HCT116 (cell line): ENCODE measurements around the gene SPON1. TPM values are rescaled to one million over a fixed set of nuclear protein-coding genes. Genes with fewer than 3 reads are reported as not detected.

ENCODE experiments used
- ATAC-seq: fragments of 200-7000 bp; cut with Tn5 transposase; 2 replicates; pipeline ENCODE4 v1.9.1; 2020; ENCODE audit warnings: mild to moderate bottlenecking, moderate library complexity
- BruUV-seq: library from RNA; stranded (reverse); fragments of 400-500 nt; replicated peaks from 2 replicates; lab custom pipeline; 2021; lab: Mats Ljungman, UMichigan
- CTCF ChIA-PET: fragments of 300-600 bp; sonication (Branson Sonifier 250); formaldehyde crosslinking; loops from one replicate; lab custom pipeline; 2021; ENCODE audit warnings: antibody characterized with exemption; lab: Charles Lee
- POLR2A ChIA-PET: fragments of 300-600, 350-600 bp; sonication (Branson Sonifier 250); formaldehyde crosslinking; loops from one replicate; lab custom pipeline; 2021; ENCODE audit warnings: antibody characterized with exemption; lab: Charles Lee
- RAD21 ChIA-PET, 2 experiments: fragments of 300-600 bp; sonication (Branson Sonifier 250); formaldehyde crosslinking; loops; one replicate each; lab custom pipeline; 2023; ENCODE audit warnings: low total read pairs in 2 of 2; ENCODE audit not compliant: uncharacterized antibody in 2 of 2, unreplicated experiment in 2 of 2, low non-redundant PET in 1 of 2; lab: Charles Lee
- DNase-seq: peaks from one replicate; pipeline ENCODE4 v3.0.0-alpha.2; 2010; ENCODE audit warnings: low read depth, low spot score
- H2AFZ ChIP-seq: fragments of 200-600 bp; shearing (Covaris generic), sonication (generic); 2 replicates; pipeline ENCODE4 v1.6.1; 2017; ENCODE audit warnings: low read depth, mixed run types, mixed read lengths, antibody characterized with exemption, low read length; ENCODE audit not compliant: poor library complexity, severe bottlenecking
- H3K27ac ChIP-seq: 2 replicates; pipeline ENCODE4 v1.5.1; 2012; ENCODE audit warnings: low read depth, low read length
- H3K27me3 ChIP-seq: fragments of 200-600 bp; sonication (generic); 2 replicates; pipeline ENCODE4 v1.6.1; 2016; ENCODE audit warnings: mixed run types, low read length, mixed read lengths; ENCODE audit not compliant: insufficient read depth
- H3K36me3 ChIP-seq, 2 experiments: fragments of 200-500 bp in 1 of 2; fragments of 200-600 bp in 1 of 2; sonication (Bioruptor generic) in 1 of 2; sonication (generic) in 1 of 2; 2 replicates each; pipeline versions ENCODE4 v1.5.1 to v1.6.1; 2014 to 2016; ENCODE audit warnings: low read length in 2 of 2, inconsistent platforms in 1 of 2, mixed read lengths in 1 of 2, mixed run types in 1 of 2; ENCODE audit not compliant: insufficient read depth in 2 of 2, control insufficient read depth in 1 of 2
- H3K4me1 ChIP-seq, 2 experiments: fragments of 200-600 bp in 1 of 2; sonication (generic) in 1 of 2; 2 replicates each; pipeline versions ENCODE4 v1.5.1 to v1.6.1; 2012 to 2017; ENCODE audit warnings: low read length in 2 of 2, inconsistent platforms in 1 of 2, mild to moderate bottlenecking in 1 of 2, mixed read lengths in 1 of 2, mixed run types in 1 of 2, moderate library complexity in 1 of 2; ENCODE audit not compliant: insufficient read depth in 2 of 2, control insufficient read depth in 1 of 2
- H3K4me2 ChIP-seq: fragments of 200-600 bp; sonication (generic); 2 replicates; pipeline ENCODE4 v1.6.1; 2017; ENCODE audit warnings: mixed run types, low read length, mixed read lengths
- H3K4me3 ChIP-seq, 2 experiments: fragments of 200-600 bp in 1 of 2; sonication (generic) in 1 of 2; replicated peaks in 1 of 2; 2 replicates each; pipeline ENCODE4 v1.5.1; 2011 to 2016; ENCODE audit warnings: low read length in 2 of 2, control low read depth in 1 of 2, low read depth in 1 of 2, mild to moderate bottlenecking in 1 of 2, mixed read lengths in 1 of 2, mixed run types in 1 of 2
- H3K79me2 ChIP-seq: fragments of 200-600 bp; sonication (generic); 2 replicates; pipeline ENCODE4 v1.6.1; 2017; ENCODE audit warnings: mild to moderate bottlenecking, mixed run types, low read length, moderate library complexity, mixed read lengths; ENCODE audit not compliant: insufficient read depth
- H3K9ac ChIP-seq: fragments of 200-600 bp; sonication (generic); 2 replicates; pipeline ENCODE4 v1.6.1; 2016; ENCODE audit warnings: low read length, mixed read lengths
- H3K9me2 ChIP-seq: fragments of 200-600 bp; sonication (generic), shearing (Covaris generic); 2 replicates; pipeline ENCODE4 v1.6.1; 2017; ENCODE audit warnings: mixed run types, mild to moderate bottlenecking, moderate library complexity; ENCODE audit not compliant: insufficient read depth
- H3K9me3 ChIP-seq, 2 experiments: fragments of 200-500 bp in 1 of 2; fragments of 200-600 bp in 1 of 2; sonication (Bioruptor generic) in 1 of 2; sonication (generic) in 1 of 2; 2 replicates each; pipeline ENCODE4 v1.6.1; 2014 to 2017; ENCODE audit warnings: low read length in 2 of 2, mixed read lengths in 2 of 2, inconsistent platforms in 1 of 2, low read depth in 1 of 2, mild to moderate bottlenecking in 1 of 2, mixed run types in 1 of 2, moderate library complexity in 1 of 2; ENCODE audit not compliant: control insufficient read depth in 1 of 2, insufficient read depth in 1 of 2
- H4K20me1 ChIP-seq: fragments of 200-600 bp; sonication (generic), shearing (Covaris generic); 2 replicates; pipeline ENCODE4 v1.6.1; 2017; ENCODE audit warnings: mixed run types, mild to moderate bottlenecking, moderate library complexity; ENCODE audit not compliant: insufficient read depth
- CBX3 ChIP-seq: IDR thresholded peaks from 2 replicates; pipeline ENCODE4 v1.6.1; 2012; ENCODE audit warnings: low read depth
- ELF1 ChIP-seq: IDR thresholded peaks from 2 replicates; pipeline ENCODE4 v1.6.1; 2012; ENCODE audit warnings: low read depth, borderline replicate concordance
- EZH2 ChIP-seq: fragments of 200-600 bp; sonication (generic); IDR thresholded peaks from 2 replicates; pipeline ENCODE4 v1.6.1; 2017; ENCODE audit warnings: antibody characterized with exemption, mixed run types
- JUND ChIP-seq: IDR thresholded peaks from 2 replicates; pipeline ENCODE4 v1.6.1; 2012
- MAX ChIP-seq: IDR thresholded peaks from 2 replicates; pipeline ENCODE4 v1.6.1; 2012
- REST ChIP-seq: IDR thresholded peaks from 2 replicates; pipeline ENCODE4 v1.6.1; 2012; ENCODE audit warnings: low read depth
- TCF7L2 ChIP-seq: IDR thresholded peaks from 2 replicates; pipeline ENCODE4 v1.7.0; 2011; ENCODE audit warnings: borderline replicate concordance, inconsistent platforms; ENCODE audit not compliant: insufficient read depth, insufficient read length; ENCODE audit errors: extremely low read depth
- ZNF274 ChIP-seq: fragments of 200-500 bp; sonication (Bioruptor generic); IDR thresholded peaks from 2 replicates; pipeline ENCODE4 v1.6.1; 2014; ENCODE audit warnings: mild to moderate bottlenecking, low read depth, low read length, inconsistent platforms
- intact Hi-C: fragments of 100-400 bp; cut with micrococcal nuclease; formaldehyde crosslinking; loops from 2 replicates; pipeline ENCODE4 v1.10.0; 2022
- total RNA-seq: library from RNA; stranded (reverse); gene quantifications from one replicate; pipeline ENCODE4 v1.2.1, GENCODE V29; 2021; ENCODE audit not compliant: unreplicated experiment

Gene SPON1
- total RNA-seq, 1 experiment from 2014 or later: 0.17 TPM

GRCh38 chr11:14007566-14007965, 45.0 kb downstream of the SPON1 start:
- intact Hi-C loops: no loop called here
- Histone ChIP-seq H3K9me2 (no peaks in the 10 kb centered on the region; the same call in 1 of the 2 replicates), H3K4me1 (no peaks in the 10 kb centered on the region), H3K9ac (no peak overlapping the region), H3K79me2 (no peaks in the 10 kb centered on the region), H4K20me1 (no peaks in the 10 kb centered on the region), H3K27ac (no peak overlapping the region), H3K27me3 (no peaks in the 10 kb centered on the region; the same call in 1 of the 2 replicates), H2AFZ (no peak overlapping the region), H3K4me3 (no peak overlapping the region), H3K36me3 (no peaks in the 10 kb centered on the region), H3K9me3 (no peaks in the 10 kb centered on the region), H3K4me2 (no peak overlapping the region)
- CTCF ChIA-PET: no interaction called here
- POLR2A ChIA-PET: no interaction called here
- no TSS peak for BruUV-seq
- RAD21 ChIA-PET: no interaction called here
- ATAC-seq (no peak), DNase-seq (no peak)
- no peak for TF ChIP-seq JUND
- no peak for TF ChIP-seq CBX3
- TF ChIP-seq ELF1: no peak
- TF ChIP-seq ZNF274: no peak
- TF ChIP-seq REST: no peak
- no peak for TF ChIP-seq MAX
- no peak for TF ChIP-seq EZH2
- TF ChIP-seq TCF7L2: no peak
